CD4-positive, alpha-beta T cell treated with Interleukin-15 for 1 hour (primary cell): ENCODE measurements around the gene MTMR10.

Source experiments
- DNase-seq: peaks from one replicate; pipeline ENCODE4 v3.0.0-alpha.2; 2020

The MTMR10 gene

DNA sequence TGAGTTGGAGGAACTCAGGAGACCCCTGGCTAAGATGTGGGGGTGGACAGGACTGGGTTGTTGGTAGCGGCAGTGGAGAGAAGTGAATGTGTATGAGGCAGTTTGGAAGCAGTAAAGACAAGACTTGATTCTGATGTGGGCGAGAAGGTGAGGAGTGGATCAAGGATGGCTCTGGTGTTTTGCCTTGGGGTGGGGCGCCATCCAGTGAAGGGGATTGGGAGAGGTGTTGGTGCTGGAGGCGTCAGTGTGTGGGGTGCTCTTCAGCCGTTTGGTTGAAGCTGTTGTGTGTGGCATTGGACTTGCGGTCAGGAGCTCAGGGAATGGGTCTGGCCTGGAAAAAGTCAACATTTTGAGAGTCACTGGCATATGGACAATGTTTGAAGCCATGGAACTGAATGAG is 74.4 kb downstream of the MTMR10 start:
- no peak for DNase-seq

DNA sequence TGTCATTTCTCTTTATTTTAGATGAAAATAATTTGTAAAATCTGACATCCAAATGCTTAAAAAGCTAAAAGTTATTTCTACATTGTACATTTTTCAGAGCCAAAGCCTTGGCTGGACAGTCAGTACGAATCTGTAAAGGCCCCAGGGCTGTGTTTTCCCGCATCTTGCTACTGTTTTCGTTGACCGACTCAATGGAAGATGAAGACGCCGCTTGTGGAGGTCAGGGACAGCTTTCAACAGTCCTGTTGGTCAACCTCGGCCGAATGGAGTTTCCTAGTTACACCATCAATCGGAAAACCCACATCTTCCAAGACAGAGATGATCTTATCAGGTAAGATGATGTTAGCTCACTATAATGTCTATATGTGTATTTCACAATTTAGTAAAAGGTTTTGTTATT is 77.7 kb downstream of the MTMR10 start:
- no peak for DNase-seq

DNA sequence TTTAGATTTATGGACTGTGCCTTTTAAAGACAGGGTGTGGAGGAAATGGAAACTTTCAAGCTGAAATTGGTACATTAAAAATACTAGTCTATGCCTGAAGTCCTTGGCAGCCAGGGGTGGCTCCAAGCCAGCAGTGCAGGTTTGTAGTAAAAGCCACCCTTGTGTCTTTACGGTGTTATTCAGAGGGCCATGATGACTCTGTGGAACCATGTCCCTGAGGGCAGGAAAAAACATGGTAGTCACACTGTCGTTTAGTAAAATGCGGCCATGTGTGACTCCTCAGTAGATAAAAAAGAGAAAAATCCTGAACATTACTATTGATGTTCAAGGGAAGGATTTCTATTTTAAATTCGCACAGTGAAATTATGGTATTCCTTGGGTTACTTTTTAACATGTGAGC is 85.1 kb downstream of the MTMR10 start:
- DNase-seq: no peak

DNA sequence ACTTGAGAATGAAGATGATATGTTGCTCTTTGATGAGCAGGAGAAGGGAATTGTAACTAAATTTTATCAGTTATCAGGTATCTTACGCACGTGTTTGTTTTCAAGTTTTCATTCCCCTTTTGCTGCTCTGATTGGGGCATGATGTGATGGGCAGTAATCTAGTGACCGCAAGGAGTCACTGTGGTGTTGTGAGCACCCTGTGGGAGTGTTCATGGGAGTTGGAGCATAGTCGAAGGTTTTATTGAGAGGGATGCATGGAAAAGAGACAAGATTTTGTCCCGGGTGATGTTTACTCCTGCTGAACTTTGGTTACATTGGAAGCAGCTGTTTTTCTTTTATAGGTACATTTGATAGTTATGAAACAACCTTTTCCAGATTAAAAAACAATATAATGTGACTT is 85.6 kb downstream of the MTMR10 start:
- no peak for DNase-seq

DNA sequence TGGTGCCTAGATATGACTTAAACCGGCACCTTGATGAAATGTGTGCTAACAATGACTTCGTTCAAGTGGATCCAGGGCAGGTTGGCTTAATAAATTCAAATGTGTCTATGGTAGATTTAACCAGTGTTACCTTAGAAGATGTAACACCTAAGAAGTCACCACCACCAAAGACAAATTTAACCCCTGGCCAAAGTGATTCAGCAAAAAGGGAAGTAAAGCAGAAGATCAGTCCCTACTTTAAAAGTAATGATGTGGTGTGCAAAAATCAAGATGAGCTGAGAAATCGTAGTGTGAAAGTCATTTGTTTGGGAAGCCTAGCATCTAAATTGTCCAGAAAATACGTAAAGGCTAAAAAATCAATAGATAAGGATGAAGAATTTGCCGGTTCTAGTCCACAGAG is 86.6 kb downstream of the MTMR10 start:
- DNase-seq: no peak

DNA sequence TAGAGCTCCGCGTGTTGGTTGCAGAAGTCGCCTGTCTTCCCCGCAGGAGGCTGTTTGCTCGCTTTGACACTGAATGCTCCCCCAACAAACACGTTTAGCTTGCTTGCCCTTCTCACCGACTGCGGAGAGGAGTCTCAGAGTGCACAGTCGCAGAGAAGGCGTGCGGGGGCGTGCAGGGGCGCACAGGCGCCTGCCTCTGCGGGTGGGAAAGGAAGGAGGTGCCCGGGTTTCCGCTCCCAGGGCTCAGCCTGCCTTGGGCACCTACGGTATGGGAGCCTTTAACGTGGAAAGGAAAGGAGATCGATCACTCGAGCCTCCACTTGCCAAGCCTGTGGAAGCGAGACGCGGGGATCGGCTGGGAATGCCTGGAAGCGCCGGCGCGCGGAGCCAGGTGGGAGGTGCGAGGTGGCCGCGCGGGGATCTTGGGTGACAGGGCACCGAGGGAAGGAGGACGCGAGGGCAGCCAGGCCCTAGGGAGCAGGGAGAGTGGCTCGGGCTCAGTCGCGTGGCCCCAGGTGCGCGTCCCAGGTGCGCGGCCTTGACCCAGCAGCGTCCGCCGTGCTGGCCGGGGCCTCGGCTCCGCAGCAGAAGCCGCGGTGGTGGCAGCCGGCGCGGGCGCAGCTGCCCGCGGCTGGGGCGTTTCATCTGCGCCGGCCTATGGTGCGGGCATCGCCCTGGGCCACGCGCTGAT is 87.8 kb downstream of the MTMR10 start, which contains the start of gene FAN1:
FAN1 (plus strand) TSS at position 419 of the 691 bp plus-strand sequence. CDS start 749 bp downstream, outside the sequence.
- peak; percentile 66 for DNase-seq

DNA sequence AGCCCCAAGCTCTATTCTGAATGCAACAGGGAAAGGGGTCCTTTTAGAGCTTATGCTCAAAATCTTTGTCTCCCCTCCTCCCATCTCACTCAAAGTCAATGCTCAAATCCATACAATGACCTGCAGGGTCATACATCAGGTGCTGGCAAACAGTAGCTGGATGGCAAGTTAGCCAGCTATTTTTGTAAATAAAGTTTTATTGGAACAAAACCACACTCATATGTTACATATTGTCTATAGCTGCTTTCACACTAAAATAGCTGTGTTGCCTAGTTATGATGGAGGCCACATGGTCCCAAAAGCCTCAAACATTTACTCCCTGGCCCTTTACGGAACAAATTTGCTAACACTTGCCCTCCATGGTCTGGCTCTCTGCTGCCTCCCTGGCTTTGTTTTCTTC is 89.5 kb downstream of the MTMR10 start:
- DNase-seq: no peak

DNA sequence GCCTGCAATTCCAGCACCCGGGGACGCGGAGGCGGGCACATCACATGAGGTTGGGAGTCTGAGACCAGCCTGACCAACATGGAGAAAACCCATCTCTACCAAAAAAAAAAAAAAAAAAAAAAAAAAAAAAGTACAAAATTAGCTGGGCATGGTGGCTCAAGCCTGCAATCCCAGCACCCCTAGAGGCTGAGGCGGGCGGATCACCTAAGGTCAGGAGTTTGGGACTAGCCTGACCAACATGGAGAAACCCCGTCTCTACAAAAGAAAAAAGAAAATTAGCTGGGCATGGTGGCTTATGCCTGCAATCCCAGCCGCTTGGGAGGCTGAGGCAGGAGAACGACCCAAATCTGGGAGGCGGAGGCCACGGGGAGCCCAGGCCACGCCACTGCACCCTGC is 95.2 kb downstream of the MTMR10 start:
- DNase-seq: no peak

DNA sequence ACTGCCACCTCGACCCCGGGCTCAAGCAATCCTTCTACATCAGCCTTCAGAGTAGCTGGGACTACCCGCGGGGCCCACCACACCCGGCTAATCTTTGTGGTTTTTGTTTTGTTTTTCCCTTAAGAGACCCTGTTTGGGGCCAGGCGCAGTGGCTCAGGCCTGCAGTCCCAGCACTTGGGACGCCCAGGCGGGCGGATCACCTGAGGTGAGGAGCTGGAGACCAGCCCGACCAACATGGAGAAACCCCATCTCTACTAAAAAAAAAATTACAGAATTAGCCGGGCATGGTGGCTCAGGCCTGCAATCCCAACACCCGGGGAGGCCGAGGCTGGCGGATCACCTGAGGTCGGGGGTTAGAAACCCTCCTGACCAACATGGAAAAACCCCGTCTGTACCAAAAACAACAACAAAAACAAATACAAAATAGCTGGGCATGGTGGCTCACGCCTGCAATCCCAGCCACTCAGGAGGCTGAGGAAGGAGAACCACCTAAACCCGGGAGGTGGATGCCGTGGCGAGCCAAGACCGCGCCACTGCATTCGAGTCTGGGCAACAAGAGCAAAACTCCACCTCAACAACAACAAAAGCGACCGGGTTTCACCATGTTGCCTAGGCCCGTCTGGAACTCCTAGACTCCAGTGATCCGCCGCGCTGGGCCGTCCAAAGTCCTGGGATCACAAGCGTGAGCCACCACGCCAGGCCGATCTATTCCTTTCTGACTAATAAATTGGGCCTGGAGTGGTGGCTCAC is 95.8 kb downstream of the MTMR10 start:
- no peak for DNase-seq

DNA sequence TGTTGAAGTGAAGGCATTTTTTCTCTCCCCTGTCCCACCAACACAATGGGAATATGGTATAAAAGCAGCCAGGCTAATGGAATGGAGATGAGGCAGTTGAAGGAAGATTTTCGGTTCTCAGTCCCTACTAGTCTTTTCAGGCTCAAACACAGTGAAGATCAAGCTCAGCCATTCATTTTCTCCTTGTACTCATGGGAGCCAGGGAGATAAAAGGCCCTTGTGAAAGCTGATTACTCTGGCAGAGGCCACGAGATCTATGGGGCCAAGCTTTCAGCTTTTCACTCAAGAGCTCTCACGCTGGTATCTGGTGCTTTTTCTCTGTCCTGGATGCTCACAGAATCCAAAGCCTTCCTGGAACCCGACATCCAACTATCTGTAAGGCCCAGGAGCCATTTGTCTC is 102.2 kb downstream of the MTMR10 start:
- DNase-seq: no peak
